ENCODE measurements around the gene UGT1A7.

The UGT1A7 gene

GRCh38 chr2:233684640-233685039, 2.9 kb downstream of the UGT1A7 start:
- Histone ChIP-seq H3K27ac (ENCODE audit: low read depth, low read length) (no peak overlapping the region), H3K4me3 (ENCODE audit: low read depth in 1 of 2, low read length in 2 of 2) (no peak overlapping the region), H3K4me1 (ENCODE audit: insufficient read depth, low read length) (no peaks in the 10 kb centered on the region), H3K36me3 (ENCODE audit: insufficient read depth, low read length) (no peaks in the 10 kb centered on the region), H3K9me3 (ENCODE audit: low read length) (no peaks in the 10 kb centered on the region), H3K27me3 (ENCODE audit: control insufficient read depth in 1 of 2, insufficient read depth in 2 of 2, low read length in 2 of 2) (no peaks in the 10 kb centered on the region), H3K9ac (ENCODE audit: low read length) (no peak overlapping the region)

- H3K27me3 ChIP-seq (ENCODE audit: control insufficient read depth in 1 of 2, insufficient read depth in 2 of 2, low read length in 2 of 2): no peaks in the 10 kb centered on the region
- no peak overlapping the region for H3K9ac ChIP-seq (ENCODE audit: low read length)
Measured at GRCh38 chr2:233686928-233687327, 5.2 kb downstream of the UGT1A7 start.

GRCh38 chr2:233688341-233688740, 6.6 kb downstream of the UGT1A7 start:
- H3K4me3 ChIP-seq (ENCODE audit: low read depth in 1 of 2, low read length in 2 of 2): no peak overlapping the region
- H3K9me3 ChIP-seq (ENCODE audit: low read length): no peaks in the 10 kb centered on the region
- no peak overlapping the region for H3K27ac ChIP-seq (ENCODE audit: low read depth, low read length)
- no peak overlapping the region for H3K9ac ChIP-seq (ENCODE audit: low read length)
- H3K27me3 ChIP-seq (ENCODE audit: control insufficient read depth in 1 of 2, insufficient read depth in 2 of 2, low read length in 2 of 2): no peaks in the 10 kb centered on the region
- H3K36me3 ChIP-seq (ENCODE audit: insufficient read depth, low read length): no peaks in the 10 kb centered on the region
- H3K4me1 ChIP-seq (ENCODE audit: insufficient read depth, low read length): no peaks in the 10 kb centered on the region

More at GRCh38 chr2:233686928-233687327, 5.2 kb downstream of the UGT1A7 start:
- Histone ChIP-seq H3K9me3 (ENCODE audit: low read length) (no peaks in the 10 kb centered on the region), H3K36me3 (ENCODE audit: insufficient read depth, low read length) (no peaks in the 10 kb centered on the region), H3K27ac (ENCODE audit: low read depth, low read length) (no peak overlapping the region), H3K4me1 (ENCODE audit: insufficient read depth, low read length) (no peaks in the 10 kb centered on the region), H3K4me3 (ENCODE audit: low read depth in 1 of 2, low read length in 2 of 2) (no peak overlapping the region)

- Histone ChIP-seq H3K4me1 (ENCODE audit: insufficient read depth, low read length) (no peaks in the 10 kb centered on the region), H3K9me3 (ENCODE audit: low read length) (no peaks in the 10 kb centered on the region), H3K4me3 (ENCODE audit: low read depth in 1 of 2, low read length in 2 of 2) (no peak overlapping the region), H3K9ac (ENCODE audit: low read length) (no peak overlapping the region), H3K36me3 (ENCODE audit: insufficient read depth, low read length) (no peaks in the 10 kb centered on the region), H3K27me3 (ENCODE audit: control insufficient read depth in 1 of 2, insufficient read depth in 2 of 2, low read length in 2 of 2) (no peaks in the 10 kb centered on the region), H3K27ac (ENCODE audit: low read depth, low read length) (no peak overlapping the region)
Measured at GRCh38 chr2:233689031-233689430, 7.3 kb downstream of the UGT1A7 start.

GRCh38 chr2:233689501-233689900, 7.8 kb downstream of the UGT1A7 start:
- Histone ChIP-seq H3K9me3 (ENCODE audit: low read length) (no peaks in the 10 kb centered on the region), H3K36me3 (ENCODE audit: insufficient read depth, low read length) (no peaks in the 10 kb centered on the region), H3K27me3 (ENCODE audit: control insufficient read depth in 1 of 2, insufficient read depth in 2 of 2, low read length in 2 of 2) (no peaks in the 10 kb centered on the region), H3K4me3 (ENCODE audit: low read depth in 1 of 2, low read length in 2 of 2) (no peak overlapping the region), H3K4me1 (ENCODE audit: insufficient read depth, low read length) (no peaks in the 10 kb centered on the region), H3K9ac (ENCODE audit: low read length) (no peak overlapping the region), H3K27ac (ENCODE audit: low read depth, low read length) (no peak overlapping the region)

- Histone ChIP-seq H3K27me3 (ENCODE audit: control insufficient read depth in 1 of 2, insufficient read depth in 2 of 2, low read length in 2 of 2) (no peaks in the 10 kb centered on the region), H3K9me3 (ENCODE audit: low read length) (no peaks in the 10 kb centered on the region), H3K9ac (ENCODE audit: low read length) (no peak overlapping the region), H3K4me1 (ENCODE audit: insufficient read depth, low read length) (no peaks in the 10 kb centered on the region), H3K4me3 (ENCODE audit: low read depth in 1 of 2, low read length in 2 of 2) (no peak overlapping the region), H3K36me3 (ENCODE audit: insufficient read depth, low read length) (no peaks in the 10 kb centered on the region), H3K27ac (ENCODE audit: low read depth, low read length) (no peak overlapping the region)
Measured at GRCh38 chr2:233690444-233690843, 8.7 kb downstream of the UGT1A7 start.

- Histone ChIP-seq H3K27me3 (ENCODE audit: control insufficient read depth in 1 of 2, insufficient read depth in 2 of 2, low read length in 2 of 2) (no peaks in the 10 kb centered on the region), H3K4me1 (ENCODE audit: insufficient read depth, low read length) (no peaks in the 10 kb centered on the region), H3K27ac (ENCODE audit: low read depth, low read length) (no peak overlapping the region), H3K9me3 (ENCODE audit: low read length) (no peaks in the 10 kb centered on the region), H3K36me3 (ENCODE audit: insufficient read depth, low read length) (no peaks in the 10 kb centered on the region), H3K9ac (ENCODE audit: low read length) (no peak overlapping the region), H3K4me3 (ENCODE audit: low read depth in 1 of 2, low read length in 2 of 2) (no peak overlapping the region)
Measured at GRCh38 chr2:233691443-233692433, 10.0 kb downstream of the UGT1A7 start.

GRCh38 chr2:233692648-233693047, 10.9 kb downstream of the UGT1A7 start, which contains the start of gene UGT1A6:
Gene UGT1A6 (plus strand): TSS chr2:233692890. CDS start chr2:233693005, 115 bp downstream.
- Histone ChIP-seq H3K36me3 (ENCODE audit: insufficient read depth, low read length) (no peaks in the 10 kb centered on the region), H3K9me3 (ENCODE audit: low read length) (no peaks in the 10 kb centered on the region), H3K4me1 (ENCODE audit: insufficient read depth, low read length) (no peaks in the 10 kb centered on the region), H3K4me3 (ENCODE audit: low read depth in 1 of 2, low read length in 2 of 2) (no peak within 1 kb of the TSS), H3K27ac (ENCODE audit: low read depth, low read length) (no peak within 1 kb of the TSS), H3K27me3 (ENCODE audit: control insufficient read depth in 1 of 2, insufficient read depth in 2 of 2, low read length in 2 of 2) (no peaks in the 10 kb centered on the region), H3K9ac (ENCODE audit: low read length) (no peak within 1 kb of the TSS)

GRCh38 chr2:233693963-233694362, 12.3 kb downstream of the UGT1A7 start:
- Histone ChIP-seq H3K27ac (ENCODE audit: low read depth, low read length) (no peak overlapping the region), H3K27me3 (ENCODE audit: control insufficient read depth in 1 of 2, insufficient read depth in 2 of 2, low read length in 2 of 2) (no peaks in the 10 kb centered on the region), H3K36me3 (ENCODE audit: insufficient read depth, low read length) (no peaks in the 10 kb centered on the region), H3K9me3 (ENCODE audit: low read length) (no peaks in the 10 kb centered on the region), H3K9ac (ENCODE audit: low read length) (no peak overlapping the region), H3K4me1 (ENCODE audit: insufficient read depth, low read length) (no peaks in the 10 kb centered on the region), H3K4me3 (ENCODE audit: low read depth in 1 of 2, low read length in 2 of 2) (no peak overlapping the region)

GRCh38 chr2:233698740-233699139, 17.0 kb downstream of the UGT1A7 start:
- H3K9ac ChIP-seq (ENCODE audit: low read length): no peak overlapping the region

GRCh38 chr2:233699424-233700027, 17.8 kb downstream of the UGT1A7 start:
- H3K9me3 ChIP-seq (ENCODE audit: low read length): no peaks in the 10 kb centered on the region
- no peak overlapping the region for H3K27ac ChIP-seq (ENCODE audit: low read depth, low read length)
- H3K36me3 ChIP-seq (ENCODE audit: insufficient read depth, low read length): no peaks in the 10 kb centered on the region
- H3K27me3 ChIP-seq (ENCODE audit: control insufficient read depth in 1 of 2, insufficient read depth in 2 of 2, low read length in 2 of 2): no peaks in the 10 kb centered on the region
- H3K9ac ChIP-seq (ENCODE audit: low read length): no peak overlapping the region
- H3K4me3 ChIP-seq (ENCODE audit: low read depth in 1 of 2, low read length in 2 of 2): no peak overlapping the region
- no peaks in the 10 kb centered on the region for H3K4me1 ChIP-seq (ENCODE audit: insufficient read depth, low read length)

More at GRCh38 chr2:233698740-233699139, 17.0 kb downstream of the UGT1A7 start:
- Histone ChIP-seq H3K4me3 (ENCODE audit: low read depth in 1 of 2, low read length in 2 of 2) (no peak overlapping the region), H3K9me3 (ENCODE audit: low read length) (no peaks in the 10 kb centered on the region), H3K36me3 (ENCODE audit: insufficient read depth, low read length) (no peaks in the 10 kb centered on the region), H3K27ac (ENCODE audit: low read depth, low read length) (no peak overlapping the region), H3K4me1 (ENCODE audit: insufficient read depth, low read length) (no peaks in the 10 kb centered on the region), H3K27me3 (ENCODE audit: control insufficient read depth in 1 of 2, insufficient read depth in 2 of 2, low read length in 2 of 2) (no peaks in the 10 kb centered on the region)
